Glutamatergic neuron (in vitro differentiated cells): ENCODE data around the gene CD200. TPM values are rescaled to one million over a fixed set of nuclear protein-coding genes. Genes with fewer than 3 reads are reported as not detected.

ENCODE experiments used
- DNase-seq: peaks from one replicate; pipeline ENCODE4 v3.0.0; 2022
- H3K27ac Mint-ChIP-seq: one replicate; pipeline ENCODE4 v1.8.0; 2020; ENCODE audit warnings: mild to moderate bottlenecking, mixed read lengths, inconsistent platforms; ENCODE audit not compliant: unreplicated experiment
- H3K27me3 Mint-ChIP-seq: one replicate; pipeline ENCODE4 v1.8.0; 2020; ENCODE audit warnings: mild to moderate bottlenecking, moderate library complexity, mixed read lengths, inconsistent platforms; ENCODE audit not compliant: unreplicated experiment
- H3K36me3 Mint-ChIP-seq: one replicate; pipeline ENCODE4 v1.8.0; 2020; ENCODE audit warnings: mild to moderate bottlenecking, mixed read lengths, inconsistent platforms; ENCODE audit not compliant: unreplicated experiment
- H3K4me1 Mint-ChIP-seq: one replicate; pipeline ENCODE4 v1.8.0; 2020; ENCODE audit warnings: mild to moderate bottlenecking, low read depth, mixed read lengths, inconsistent platforms; ENCODE audit not compliant: unreplicated experiment
- H3K4me3 Mint-ChIP-seq: one replicate; pipeline ENCODE4 v1.8.0; 2020; ENCODE audit warnings: mild to moderate bottlenecking, mixed read lengths, inconsistent platforms; ENCODE audit not compliant: unreplicated experiment
- H3K9me3 Mint-ChIP-seq: one replicate; pipeline ENCODE4 v1.8.0; 2020; ENCODE audit warnings: mild to moderate bottlenecking, moderate library complexity, mixed read lengths, inconsistent platforms; ENCODE audit not compliant: unreplicated experiment
- CTCF ChIP-seq: fragments of 200-600 bp; sonication (generic); IDR thresholded peaks from one replicate; pipeline ENCODE4 v1.5.0; 2021; ENCODE audit not compliant: partially characterized antibody, unreplicated experiment
- total RNA-seq: library from RNA; stranded (reverse); fragmentation: NEBNext Ultra II Directional; extraction: Animal tissue kit (Norgen Biotek cat#: 25700); gene quantifications from one replicate; pipeline ENCODE4 v1.2.1, GENCODE V29; 2021; ENCODE audit not compliant: unreplicated experiment

CD200 gene
- total RNA-seq, 1 donor from 2014 or later = 67.9 TPM

DNA sequence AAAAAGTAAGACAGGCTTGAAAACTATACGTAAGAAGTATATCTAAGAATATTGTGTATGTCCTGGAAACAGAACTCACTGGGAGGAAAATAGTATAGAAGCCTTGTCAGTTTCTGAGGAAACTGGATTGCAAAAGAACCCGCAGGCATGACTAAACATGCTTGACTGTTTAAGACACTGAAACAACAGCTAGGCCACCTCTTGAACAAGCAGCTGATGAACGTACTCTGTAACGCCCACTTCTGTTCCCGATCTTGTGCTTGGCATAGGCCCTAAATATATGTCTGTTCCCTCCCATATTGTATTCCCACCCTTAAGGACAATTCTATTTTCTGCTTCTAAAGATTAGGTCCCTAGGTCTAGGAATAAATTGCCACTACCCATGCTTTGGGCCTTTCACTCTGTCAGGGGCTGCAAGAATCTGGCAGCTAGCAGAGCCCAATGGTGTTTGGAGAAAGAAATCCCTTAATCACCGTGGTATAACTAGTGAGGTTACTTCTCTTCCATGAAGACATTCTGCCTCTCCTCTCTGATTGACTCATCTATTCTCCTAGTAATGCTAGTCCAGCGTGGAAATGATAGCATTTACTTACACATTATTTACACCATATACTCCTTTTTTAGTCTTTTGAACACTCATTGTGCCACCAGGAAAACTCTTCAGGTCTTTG is 46.2 kb downstream of the CD200 start:
- no peak for DNase-seq
- Mint-ChIP-seq H3K9me3 (no peaks in the 10 kb centered on the region), H3K4me1 (peaks cover 11% of the 10 kb centered on the region), H3K4me3 (no peak overlapping the region), H3K27me3 (peaks cover 2% of the 10 kb centered on the region), H3K36me3 (no peaks in the 10 kb centered on the region), H3K27ac (no peak overlapping the region)
- TF ChIP-seq CTCF = no peak

GRCh38 chr3:112381673-112382542 is 49.0 kb downstream of the CD200 start:
- Mint-ChIP-seq H3K4me1 (peaks cover 11% of the 10 kb centered on the region), H3K36me3 (no peaks in the 10 kb centered on the region), H3K9me3 (no peaks in the 10 kb centered on the region), H3K27me3 (peaks cover 2% of the 10 kb centered on the region), H3K27ac (no peak overlapping the region), H3K4me3 (no peak overlapping the region)
- no peak for TF ChIP-seq CTCF
- no peak for DNase-seq

- no peak overlapping the region for H3K27ac Mint-ChIP-seq
- DNase-seq = no peak
- no peaks in the 10 kb centered on the region for H3K36me3 Mint-ChIP-seq
- TF ChIP-seq CTCF = no peak
- peaks cover 6% of the 10 kb centered on the region for H3K4me1 Mint-ChIP-seq
- no peak overlapping the region for H3K4me3 Mint-ChIP-seq
- no peaks in the 10 kb centered on the region for H3K9me3 Mint-ChIP-seq
- H3K27me3 Mint-ChIP-seq = peaks cover 2% of the 10 kb centered on the region
These were observed 49.7 kb downstream of the CD200 start for GRCh38 chr3:112382543-112383160.

GRCh38 chr3:112384769-112385168 is 51.8 kb downstream of the CD200 start:
- H3K27ac Mint-ChIP-seq = no peak overlapping the region
- no peaks in the 10 kb centered on the region for H3K9me3 Mint-ChIP-seq
- no peak for TF ChIP-seq CTCF
- DNase-seq = no peak
- no peaks in the 10 kb centered on the region for H3K4me1 Mint-ChIP-seq
- no peaks in the 10 kb centered on the region for H3K36me3 Mint-ChIP-seq
- H3K27me3 Mint-ChIP-seq = no peaks in the 10 kb centered on the region
- H3K4me3 Mint-ChIP-seq = no peak overlapping the region

DNA sequence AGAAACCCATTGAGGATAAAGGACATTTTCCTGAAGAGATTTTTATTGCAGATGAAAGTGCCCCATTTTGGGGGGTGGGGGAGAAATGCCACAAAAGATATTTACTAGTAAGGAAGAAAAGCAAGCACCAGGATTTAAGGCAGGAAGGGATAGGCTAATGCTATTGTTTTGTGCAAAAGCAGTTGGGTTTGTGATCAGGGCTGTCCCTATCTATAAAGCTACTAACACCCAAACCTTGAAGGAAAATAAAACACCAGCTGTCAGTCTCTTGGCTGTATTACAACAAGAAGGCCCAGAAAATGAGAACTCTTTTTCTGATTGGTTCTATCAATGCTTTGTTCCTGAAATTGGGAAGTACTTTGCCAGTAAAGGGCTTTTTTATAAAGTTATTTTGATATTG is 56.0 kb downstream of the CD200 start:
- H3K36me3 Mint-ChIP-seq = no peaks in the 10 kb centered on the region
- TF ChIP-seq CTCF = no peak
- no peak overlapping the region for H3K27ac Mint-ChIP-seq
- no peak overlapping the region for H3K4me3 Mint-ChIP-seq
- no peak for DNase-seq
- H3K9me3 Mint-ChIP-seq = peaks cover 5% of the 10 kb centered on the region
- no peaks in the 10 kb centered on the region for H3K27me3 Mint-ChIP-seq
- no peaks in the 10 kb centered on the region for H3K4me1 Mint-ChIP-seq
